ENCODE measurements around the gene CEP164. TPM values are rescaled to one million over a fixed set of nuclear protein-coding genes. Genes with fewer than 3 reads are reported as not detected.

CEP164 gene
- total and polyA plus RNA-seq, 2 experiments from 2014 or later, result 13.9 to 23.8 TPM

DNA sequence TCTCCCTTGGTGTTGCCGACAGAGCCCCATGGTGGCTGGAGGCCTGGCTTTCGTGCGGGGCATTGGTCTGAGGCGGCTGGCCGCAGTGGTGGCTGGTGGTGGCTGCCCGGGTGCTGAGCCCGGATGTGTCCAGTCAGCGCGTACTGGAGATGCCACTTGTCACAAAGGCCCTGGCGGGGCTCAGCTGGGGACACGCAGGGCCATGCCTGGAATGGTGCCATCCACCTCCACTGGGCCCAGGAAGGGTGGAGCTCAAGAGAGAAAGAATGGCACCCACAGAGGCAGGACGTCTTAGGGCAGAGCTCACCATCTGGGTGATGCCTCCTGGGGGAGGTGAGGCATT is 92.5 kb downstream of the CEP164 start:
- Mint-ChIP-seq H3K27me3 (ENCODE audit: insufficient read depth, low read depth, poor library complexity) (peaks cover 11% of the 10 kb centered on the region), H3K27ac (no peak overlapping the region), H3K4me1 (no peaks in the 10 kb centered on the region), H3K9me3 (no peaks in the 10 kb centered on the region), H3K4me3 (no peak overlapping the region), H3K36me3 (ENCODE audit: low read depth) (no peaks in the 10 kb centered on the region)
- Histone ChIP-seq H3K79me2 (replicated peaks; ENCODE audit: insufficient read depth) (no peaks in the 10 kb centered on the region), H4K20me1 (replicated peaks; ENCODE audit: insufficient read depth) (no peaks in the 10 kb centered on the region), H2AFZ (no peak overlapping the region), H3K9me2 (ENCODE audit: insufficient read depth) (no peaks in the 10 kb centered on the region), H3K36me3 (ENCODE audit: insufficient read depth) (no peaks in the 10 kb centered on the region), H3K27me3 (ENCODE audit: insufficient read depth) (no peaks in the 10 kb centered on the region), H3F3A (replicated peaks; ENCODE audit: low read depth) (no peaks in the 10 kb centered on the region), H3K27ac (ENCODE audit: low read depth) (no peak overlapping the region), H3K4me1 (ENCODE audit: insufficient read depth) (no peaks in the 10 kb centered on the region), H3K4me3 (no peak overlapping the region), H3K4me2 (no peak overlapping the region)
- DNase-seq (ENCODE audit: low spot score) (no peak), ATAC-seq (no peak)
- TF ChIP-seq EZH2phosphoT487 (IDR thresholded peaks at IDR 0.05; ENCODE audit: unreplicated experiment) (no peak), POLR2AphosphoS5 (IDR thresholded peaks at IDR 0.05; ENCODE audit: low read depth) (no peak), JUNB (IDR thresholded peaks at IDR 0.05; ENCODE audit: unreplicated experiment) (no peak), CREB1 (CRISPR knock-in tag; IDR thresholded peaks at IDR 0.05; ENCODE audit: low read depth) (no peak), ZNF114 (CRISPR knock-in tag; IDR thresholded peaks at IDR 0.05) (no peak), STAT1 (IDR thresholded peaks at IDR 0.05; ENCODE audit: unreplicated experiment) (no peak), NANOG (IDR thresholded peaks at IDR 0.05; ENCODE audit: borderline replicate concordance) (no peak), ZNF331 (CRISPR knock-in tag; IDR thresholded peaks at IDR 0.05; ENCODE audit: low read depth) (no peak), EZH2 (IDR thresholded peaks at IDR 0.05; ENCODE audit: low read depth, unreplicated experiment) (no peak)
- TF ChIP-seq, protein P1, sequence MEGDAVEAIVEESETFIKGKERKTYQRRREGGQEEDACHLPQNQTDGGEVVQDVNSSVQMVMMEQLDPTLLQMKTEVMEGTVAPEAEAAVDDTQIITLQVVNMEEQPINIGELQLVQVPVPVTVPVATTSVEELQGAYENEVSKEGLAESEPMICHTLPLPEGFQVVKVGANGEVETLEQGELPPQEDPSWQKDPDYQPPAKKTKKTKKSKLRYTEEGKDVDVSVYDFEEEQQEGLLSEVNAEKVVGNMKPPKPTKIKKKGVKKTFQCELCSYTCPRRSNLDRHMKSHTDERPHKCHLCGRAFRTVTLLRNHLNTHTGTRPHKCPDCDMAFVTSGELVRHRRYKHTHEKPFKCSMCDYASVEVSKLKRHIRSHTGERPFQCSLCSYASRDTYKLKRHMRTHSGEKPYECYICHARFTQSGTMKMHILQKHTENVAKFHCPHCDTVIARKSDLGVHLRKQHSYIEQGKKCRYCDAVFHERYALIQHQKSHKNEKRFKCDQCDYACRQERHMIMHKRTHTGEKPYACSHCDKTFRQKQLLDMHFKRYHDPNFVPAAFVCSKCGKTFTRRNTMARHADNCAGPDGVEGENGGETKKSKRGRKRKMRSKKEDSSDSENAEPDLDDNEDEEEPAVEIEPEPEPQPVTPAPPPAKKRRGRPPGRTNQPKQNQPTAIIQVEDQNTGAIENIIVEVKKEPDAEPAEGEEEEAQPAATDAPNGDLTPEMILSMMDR (conservative IDR thresholded peaks at IDR 0.05; ENCODE audit: low read depth in 2 of 2), result no peak
- TF ChIP-seq, protein P2, sequence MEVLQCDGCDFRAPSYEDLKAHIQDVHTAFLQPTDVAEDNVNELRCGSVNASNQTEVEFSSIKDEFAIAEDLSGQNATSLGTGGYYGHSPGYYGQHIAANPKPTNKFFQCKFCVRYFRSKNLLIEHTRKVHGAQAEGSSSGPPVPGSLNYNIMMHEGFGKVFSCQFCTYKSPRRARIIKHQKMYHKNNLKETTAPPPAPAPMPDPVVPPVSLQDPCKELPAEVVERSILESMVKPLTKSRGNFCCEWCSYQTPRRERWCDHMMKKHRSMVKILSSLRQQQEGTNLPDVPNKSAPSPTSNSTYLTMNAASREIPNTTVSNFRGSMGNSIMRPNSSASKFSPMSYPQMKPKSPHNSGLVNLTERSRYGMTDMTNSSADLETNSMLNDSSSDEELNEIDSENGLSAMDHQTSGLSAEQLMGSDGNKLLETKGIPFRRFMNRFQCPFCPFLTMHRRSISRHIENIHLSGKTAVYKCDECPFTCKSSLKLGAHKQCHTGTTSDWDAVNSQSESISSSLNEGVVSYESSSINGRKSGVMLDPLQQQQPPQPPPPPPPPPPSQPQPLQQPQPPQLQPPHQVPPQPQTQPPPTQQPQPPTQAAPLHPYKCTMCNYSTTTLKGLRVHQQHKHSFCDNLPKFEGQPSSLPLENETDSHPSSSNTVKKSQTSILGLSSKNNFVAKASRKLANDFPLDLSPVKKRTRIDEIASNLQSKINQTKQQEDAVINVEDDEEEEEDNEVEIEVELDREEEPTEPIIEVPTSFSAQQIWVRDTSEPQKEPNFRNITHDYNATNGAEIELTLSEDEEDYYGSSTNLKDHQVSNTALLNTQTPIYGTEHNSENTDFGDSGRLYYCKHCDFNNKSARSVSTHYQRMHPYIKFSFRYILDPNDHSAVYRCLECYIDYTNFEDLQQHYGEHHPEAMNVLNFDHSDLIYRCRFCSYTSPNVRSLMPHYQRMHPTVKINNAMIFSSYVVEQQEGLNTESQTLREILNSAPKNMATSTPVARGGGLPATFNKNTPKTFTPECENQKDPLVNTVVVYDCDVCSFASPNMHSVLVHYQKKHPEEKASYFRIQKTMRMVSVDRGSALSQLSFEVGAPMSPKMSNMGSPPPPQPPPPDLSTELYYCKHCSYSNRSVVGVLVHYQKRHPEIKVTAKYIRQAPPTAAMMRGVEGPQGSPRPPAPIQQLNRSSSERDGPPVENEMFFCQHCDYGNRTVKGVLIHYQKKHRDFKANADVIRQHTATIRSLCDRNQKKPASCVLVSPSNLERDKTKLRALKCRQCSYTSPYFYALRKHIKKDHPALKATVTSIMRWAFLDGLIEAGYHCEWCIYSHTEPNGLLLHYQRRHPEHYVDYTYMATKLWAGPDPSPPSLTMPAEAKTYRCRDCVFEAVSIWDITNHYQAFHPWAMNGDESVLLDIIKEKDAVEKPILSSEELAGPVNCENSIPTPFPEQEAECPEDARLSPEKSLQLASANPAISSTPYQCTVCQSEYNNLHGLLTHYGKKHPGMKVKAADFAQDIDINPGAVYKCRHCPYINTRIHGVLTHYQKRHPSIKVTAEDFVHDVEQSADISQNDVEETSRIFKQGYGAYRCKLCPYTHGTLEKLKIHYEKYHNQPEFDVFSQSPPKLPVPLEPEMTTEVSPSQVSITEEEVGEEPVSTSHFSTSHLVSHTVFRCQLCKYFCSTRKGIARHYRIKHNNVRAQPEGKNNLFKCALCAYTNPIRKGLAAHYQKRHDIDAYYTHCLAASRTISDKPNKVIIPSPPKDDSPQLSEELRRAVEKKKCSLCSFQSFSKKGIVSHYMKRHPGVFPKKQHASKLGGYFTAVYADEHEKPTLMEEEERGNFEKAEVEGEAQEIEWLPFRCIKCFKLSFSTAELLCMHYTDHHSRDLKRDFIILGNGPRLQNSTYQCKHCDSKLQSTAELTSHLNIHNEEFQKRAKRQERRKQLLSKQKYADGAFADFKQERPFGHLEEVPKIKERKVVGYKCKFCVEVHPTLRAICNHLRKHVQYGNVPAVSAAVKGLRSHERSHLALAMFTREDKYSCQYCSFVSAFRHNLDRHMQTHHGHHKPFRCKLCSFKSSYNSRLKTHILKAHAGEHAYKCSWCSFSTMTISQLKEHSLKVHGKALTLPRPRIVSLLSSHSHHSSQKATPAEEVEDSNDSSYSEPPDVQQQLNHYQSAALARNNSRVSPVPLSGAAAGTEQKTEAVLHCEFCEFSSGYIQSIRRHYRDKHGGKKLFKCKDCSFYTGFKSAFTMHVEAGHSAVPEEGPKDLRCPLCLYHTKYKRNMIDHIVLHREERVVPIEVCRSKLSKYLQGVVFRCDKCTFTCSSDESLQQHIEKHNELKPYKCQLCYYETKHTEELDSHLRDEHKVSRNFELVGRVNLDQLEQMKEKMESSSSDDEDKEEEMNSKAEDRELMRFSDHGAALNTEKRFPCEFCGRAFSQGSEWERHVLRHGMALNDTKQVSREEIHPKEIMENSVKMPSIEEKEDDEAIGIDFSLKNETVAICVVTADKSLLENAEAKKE (CRISPR knock-in tag; IDR thresholded peaks at IDR 0.05), result no peak
- TF ChIP-seq, protein P3, sequence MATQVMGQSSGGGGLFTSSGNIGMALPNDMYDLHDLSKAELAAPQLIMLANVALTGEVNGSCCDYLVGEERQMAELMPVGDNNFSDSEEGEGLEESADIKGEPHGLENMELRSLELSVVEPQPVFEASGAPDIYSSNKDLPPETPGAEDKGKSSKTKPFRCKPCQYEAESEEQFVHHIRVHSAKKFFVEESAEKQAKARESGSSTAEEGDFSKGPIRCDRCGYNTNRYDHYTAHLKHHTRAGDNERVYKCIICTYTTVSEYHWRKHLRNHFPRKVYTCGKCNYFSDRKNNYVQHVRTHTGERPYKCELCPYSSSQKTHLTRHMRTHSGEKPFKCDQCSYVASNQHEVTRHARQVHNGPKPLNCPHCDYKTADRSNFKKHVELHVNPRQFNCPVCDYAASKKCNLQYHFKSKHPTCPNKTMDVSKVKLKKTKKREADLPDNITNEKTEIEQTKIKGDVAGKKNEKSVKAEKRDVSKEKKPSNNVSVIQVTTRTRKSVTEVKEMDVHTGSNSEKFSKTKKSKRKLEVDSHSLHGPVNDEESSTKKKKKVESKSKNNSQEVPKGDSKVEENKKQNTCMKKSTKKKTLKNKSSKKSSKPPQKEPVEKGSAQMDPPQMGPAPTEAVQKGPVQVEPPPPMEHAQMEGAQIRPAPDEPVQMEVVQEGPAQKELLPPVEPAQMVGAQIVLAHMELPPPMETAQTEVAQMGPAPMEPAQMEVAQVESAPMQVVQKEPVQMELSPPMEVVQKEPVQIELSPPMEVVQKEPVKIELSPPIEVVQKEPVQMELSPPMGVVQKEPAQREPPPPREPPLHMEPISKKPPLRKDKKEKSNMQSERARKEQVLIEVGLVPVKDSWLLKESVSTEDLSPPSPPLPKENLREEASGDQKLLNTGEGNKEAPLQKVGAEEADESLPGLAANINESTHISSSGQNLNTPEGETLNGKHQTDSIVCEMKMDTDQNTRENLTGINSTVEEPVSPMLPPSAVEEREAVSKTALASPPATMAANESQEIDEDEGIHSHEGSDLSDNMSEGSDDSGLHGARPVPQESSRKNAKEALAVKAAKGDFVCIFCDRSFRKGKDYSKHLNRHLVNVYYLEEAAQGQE (IDR thresholded peaks at IDR 0.05; ENCODE audit: unreplicated experiment), result no peak
- TF ChIP-seq, protein P4, sequence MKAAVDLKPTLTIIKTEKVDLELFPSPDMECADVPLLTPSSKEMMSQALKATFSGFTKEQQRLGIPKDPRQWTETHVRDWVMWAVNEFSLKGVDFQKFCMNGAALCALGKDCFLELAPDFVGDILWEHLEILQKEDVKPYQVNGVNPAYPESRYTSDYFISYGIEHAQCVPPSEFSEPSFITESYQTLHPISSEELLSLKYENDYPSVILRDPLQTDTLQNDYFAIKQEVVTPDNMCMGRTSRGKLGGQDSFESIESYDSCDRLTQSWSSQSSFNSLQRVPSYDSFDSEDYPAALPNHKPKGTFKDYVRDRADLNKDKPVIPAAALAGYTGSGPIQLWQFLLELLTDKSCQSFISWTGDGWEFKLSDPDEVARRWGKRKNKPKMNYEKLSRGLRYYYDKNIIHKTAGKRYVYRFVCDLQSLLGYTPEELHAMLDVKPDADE (IDR thresholded peaks at IDR 0.05), result no peak
